ENCODE measurements around the gene NRXN3.

The NRXN3 gene

GRCh38 chr14:78297858-78298257 is 127.7 kb downstream of the NRXN3 start:
- TF ChIP-seq, protein P1, sequence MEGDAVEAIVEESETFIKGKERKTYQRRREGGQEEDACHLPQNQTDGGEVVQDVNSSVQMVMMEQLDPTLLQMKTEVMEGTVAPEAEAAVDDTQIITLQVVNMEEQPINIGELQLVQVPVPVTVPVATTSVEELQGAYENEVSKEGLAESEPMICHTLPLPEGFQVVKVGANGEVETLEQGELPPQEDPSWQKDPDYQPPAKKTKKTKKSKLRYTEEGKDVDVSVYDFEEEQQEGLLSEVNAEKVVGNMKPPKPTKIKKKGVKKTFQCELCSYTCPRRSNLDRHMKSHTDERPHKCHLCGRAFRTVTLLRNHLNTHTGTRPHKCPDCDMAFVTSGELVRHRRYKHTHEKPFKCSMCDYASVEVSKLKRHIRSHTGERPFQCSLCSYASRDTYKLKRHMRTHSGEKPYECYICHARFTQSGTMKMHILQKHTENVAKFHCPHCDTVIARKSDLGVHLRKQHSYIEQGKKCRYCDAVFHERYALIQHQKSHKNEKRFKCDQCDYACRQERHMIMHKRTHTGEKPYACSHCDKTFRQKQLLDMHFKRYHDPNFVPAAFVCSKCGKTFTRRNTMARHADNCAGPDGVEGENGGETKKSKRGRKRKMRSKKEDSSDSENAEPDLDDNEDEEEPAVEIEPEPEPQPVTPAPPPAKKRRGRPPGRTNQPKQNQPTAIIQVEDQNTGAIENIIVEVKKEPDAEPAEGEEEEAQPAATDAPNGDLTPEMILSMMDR (IDR thresholded peaks at IDR 0.05; ENCODE audit: extremely low read depth, missing control alignments): no peak
- DNase-seq (ENCODE audit: low spot score): no peak

DNA sequence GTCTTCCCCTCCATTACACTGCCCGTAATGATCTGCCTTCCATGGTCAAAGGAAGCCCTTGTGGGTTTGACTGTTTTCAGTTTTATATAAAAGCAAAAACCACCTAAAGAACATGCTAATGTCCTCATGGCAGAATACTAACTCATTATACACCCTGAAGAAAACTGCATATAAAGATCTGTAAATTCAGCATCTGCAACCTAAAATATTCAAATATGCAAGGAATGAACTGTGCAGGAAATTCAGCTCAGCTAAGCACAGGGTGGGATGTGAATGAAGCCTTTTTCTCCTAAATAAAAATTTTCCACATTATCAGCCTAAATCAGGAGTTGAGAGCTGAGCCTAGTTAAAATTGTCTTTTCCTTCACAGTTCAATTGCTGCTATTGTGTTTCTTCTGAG is 128.1 kb downstream of the NRXN3 start:
- TF ChIP-seq, protein P1 (IDR thresholded peaks at IDR 0.05; ENCODE audit: extremely low read depth, missing control alignments): no peak
- DNase-seq (ENCODE audit: low spot score): no peak

GRCh38 chr14:78302841-78303240 is 132.7 kb downstream of the NRXN3 start:
- DNase-seq (ENCODE audit: low spot score): no peak
- TF ChIP-seq, protein P1 (IDR thresholded peaks at IDR 0.05; ENCODE audit: extremely low read depth, missing control alignments): no peak

DNA sequence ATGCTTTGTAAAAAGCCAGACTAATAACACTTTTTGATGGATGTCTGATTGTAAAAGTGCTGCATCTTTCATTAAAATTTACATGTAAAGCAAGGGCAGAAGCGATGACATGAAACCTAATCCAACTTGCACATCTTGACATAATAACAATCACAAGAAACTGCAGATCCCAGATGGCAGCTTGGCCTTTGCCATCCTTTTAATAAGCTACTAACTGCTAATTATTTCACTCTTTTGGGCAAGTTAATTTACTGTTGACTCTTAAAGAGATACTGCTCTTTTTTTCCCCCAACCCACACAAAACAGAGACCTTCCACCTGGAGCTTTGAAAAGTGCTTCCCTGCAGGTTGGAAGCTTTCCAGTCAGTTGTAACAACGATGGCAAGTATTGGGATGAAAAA is 137.5 kb downstream of the NRXN3 start:
- TF ChIP-seq, protein P1 (IDR thresholded peaks at IDR 0.05; ENCODE audit: extremely low read depth, missing control alignments): no peak
- no peak for DNase-seq (ENCODE audit: low spot score)

DNA sequence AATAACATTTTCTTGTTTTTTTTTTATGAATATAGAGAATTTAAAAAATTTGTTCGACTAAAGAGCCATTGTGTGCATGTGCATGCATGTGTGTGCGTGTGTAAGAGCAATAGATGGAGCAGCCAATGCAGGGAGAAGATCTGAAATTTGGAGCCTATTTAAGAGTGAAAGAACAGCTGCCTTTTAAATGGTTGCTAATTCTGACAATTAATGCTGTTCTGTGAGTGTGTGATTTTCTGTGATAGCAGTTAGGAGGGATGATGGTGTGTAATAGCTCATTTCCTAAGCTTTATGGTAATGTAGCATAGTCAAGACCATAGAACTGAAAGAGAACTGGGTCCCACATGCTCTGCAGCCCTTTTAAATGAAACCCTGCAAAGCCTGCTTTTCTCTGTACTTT is 137.9 kb downstream of the NRXN3 start:
- TF ChIP-seq, protein P1 (IDR thresholded peaks at IDR 0.05; ENCODE audit: extremely low read depth, missing control alignments): no peak

DNA sequence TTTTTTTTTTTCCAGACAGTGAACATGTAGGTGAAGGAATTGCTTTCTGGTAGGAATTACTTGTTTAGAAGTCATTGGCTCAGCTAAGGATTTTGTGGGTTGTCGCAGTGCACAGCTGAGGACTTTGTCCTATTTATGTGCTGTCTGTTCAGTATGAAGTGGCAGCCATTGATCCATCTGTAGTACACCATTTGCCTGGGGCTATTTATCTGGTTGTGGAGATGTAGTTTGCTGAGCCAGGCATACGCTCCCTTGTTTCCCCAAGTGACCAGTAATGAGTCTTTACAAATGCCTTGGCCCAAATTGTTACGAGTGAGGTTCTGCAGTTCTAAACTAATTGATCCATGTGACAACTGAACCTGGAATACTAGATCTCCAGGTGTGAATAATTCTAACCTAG is 140.1 kb downstream of the NRXN3 start:
- TF ChIP-seq, protein P1 (IDR thresholded peaks at IDR 0.05; ENCODE audit: extremely low read depth, missing control alignments): no peak
- no peak for DNase-seq (ENCODE audit: low spot score)

More for the DNA sequence above, 137.9 kb downstream of the NRXN3 start:
- no peak for DNase-seq (ENCODE audit: low spot score)

DNA sequence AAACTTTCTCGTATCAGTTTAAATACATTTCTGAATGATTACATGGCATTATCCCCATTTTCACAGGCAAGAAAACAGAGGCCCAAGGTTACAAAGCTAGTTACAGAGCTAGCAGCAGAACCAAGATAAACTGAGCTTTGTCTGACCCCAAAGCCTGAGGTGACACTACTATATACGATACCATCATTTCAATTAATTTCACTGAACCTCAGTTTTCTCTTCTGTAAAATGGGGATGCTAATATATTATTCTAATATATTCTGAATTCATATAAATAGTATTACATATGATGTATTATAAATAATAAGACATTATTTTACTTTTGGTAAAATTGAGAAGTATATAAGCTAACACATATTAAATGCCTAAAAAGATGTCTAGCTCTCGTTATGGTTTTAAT is 143.3 kb downstream of the NRXN3 start:
- TF ChIP-seq, protein P1 (IDR thresholded peaks at IDR 0.05; ENCODE audit: extremely low read depth, missing control alignments): no peak
- DNase-seq (ENCODE audit: low spot score): no peak

Data from GM20000 (cell line).